GM21619 (cell line): ENCODE measurements around the gene PRKN.

Source experiments
- ATAC-seq: cut with Tn5 transposase; IDR thresholded peaks from one replicate; pipeline ENCODE4 v1.9.1; 2021; ENCODE audit not compliant: unreplicated experiment

The PRKN gene

GRCh38 chr6:162078667-162079066, 648.9 kb downstream of the PRKN start:
- ATAC-seq, result no peak

GRCh38 chr6:162078126-162078525, 649.4 kb downstream of the PRKN start:
- no peak for ATAC-seq

- no peak for ATAC-seq
These were observed 650.8 kb downstream of the PRKN start for GRCh38 chr6:162076816-162077215.

- no peak for ATAC-seq
These were observed 652.8 kb downstream of the PRKN start for GRCh38 chr6:162074641-162075275.

GRCh38 chr6:162070639-162071038, 656.9 kb downstream of the PRKN start:
- no peak for ATAC-seq

GRCh38 chr6:162069995-162070394, 657.6 kb downstream of the PRKN start:
- ATAC-seq, result no peak

- no peak for ATAC-seq
These were observed 659.2 kb downstream of the PRKN start for GRCh38 chr6:162068340-162068739.

GRCh38 chr6:162063666-162064065, 663.9 kb downstream of the PRKN start:
- no peak for ATAC-seq

GRCh38 chr6:162058281-162058875, 669.2 kb downstream of the PRKN start:
- no peak for ATAC-seq

GRCh38 chr6:162056745-162057144, 670.8 kb downstream of the PRKN start:
- no peak for ATAC-seq

GRCh38 chr6:162056061-162056460, 671.5 kb downstream of the PRKN start:
- ATAC-seq, result no peak

- ATAC-seq, result no peak
These were observed 672.2 kb downstream of the PRKN start for GRCh38 chr6:162055365-162055764.

- no peak for ATAC-seq
These were observed 674.5 kb downstream of the PRKN start for GRCh38 chr6:162053084-162053483.

GRCh38 chr6:162050579-162050978, 677.0 kb downstream of the PRKN start:
- ATAC-seq, result no peak

GRCh38 chr6:162046324-162046723, 681.2 kb downstream of the PRKN start:
- ATAC-seq, result no peak

- ATAC-seq, result no peak
These were observed 694.9 kb downstream of the PRKN start for GRCh38 chr6:162032620-162033019.

GRCh38 chr6:162029873-162030576, 697.5 kb downstream of the PRKN start:
- ATAC-seq, result no peak

- ATAC-seq, result no peak
These were observed 700.7 kb downstream of the PRKN start for GRCh38 chr6:162026843-162027242.

- no peak for ATAC-seq
These were observed 701.5 kb downstream of the PRKN start for GRCh38 chr6:162026031-162026430.

- ATAC-seq, result no peak
These were observed 708.2 kb downstream of the PRKN start for GRCh38 chr6:162019349-162019748.

GRCh38 chr6:162017536-162017935, 710.0 kb downstream of the PRKN start:
- no peak for ATAC-seq

GRCh38 chr6:162014069-162014811, 713.3 kb downstream of the PRKN start:
- ATAC-seq, result no peak
